ENCODE data around the gene ZGRF1.
A peak's percentile ranks its signal among the peaks of the same experiment; 100 is the strongest.
"Not testable (repeated sequence)": the region's sequence is repeated elsewhere in the genome, so short reads cannot be mapped to it uniquely, and the experiment has no call there.

The ZGRF1 gene

GRCh38 chr4:112637552-112637866 lies 800 bp upstream of the ZGRF1 start:
- DNase-seq (ENCODE audit: low spot score), result no peak

DNA sequence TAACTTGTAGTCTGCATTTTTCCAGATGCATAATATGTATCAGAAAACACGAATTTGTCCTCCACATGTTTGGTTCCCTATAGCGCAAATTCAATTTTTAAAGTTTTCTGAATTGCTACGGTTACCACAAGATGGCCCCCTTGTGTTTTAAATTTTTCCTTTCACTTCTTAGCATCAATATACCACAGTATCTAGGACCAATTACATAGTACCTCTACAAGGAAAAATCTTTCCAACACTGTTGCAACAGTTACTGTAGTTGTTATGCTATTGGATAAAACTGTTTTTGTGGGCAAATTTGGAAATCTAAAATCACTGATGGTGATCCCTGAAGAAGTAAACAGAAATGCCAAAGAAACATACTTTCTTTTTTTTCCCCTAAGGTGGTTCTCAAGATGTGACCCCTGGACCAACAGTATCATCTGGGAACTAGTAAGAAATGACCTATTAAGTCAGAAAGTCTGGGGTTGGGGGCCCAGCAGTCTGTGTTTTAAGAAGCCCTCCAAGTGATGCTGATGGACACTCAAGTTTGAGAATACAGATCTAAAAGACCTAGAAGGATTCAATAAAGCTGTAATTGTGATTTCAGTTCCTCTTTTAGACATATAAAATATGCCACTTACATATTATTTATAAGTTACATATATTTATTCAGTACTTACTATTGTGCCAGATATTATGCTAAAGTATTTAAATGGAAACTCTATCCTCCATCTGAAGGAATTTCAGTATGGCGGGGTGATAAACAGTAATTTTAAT lies 3.1 kb downstream of the ZGRF1 start:
- peak; percentile 59 for DNase-seq (ENCODE audit: low spot score)

- no peak for DNase-seq (ENCODE audit: low spot score)
Observed at GRCh38 chr4:112626228-112626627, 10.5 kb downstream of the ZGRF1 start.

- DNase-seq (ENCODE audit: low spot score), result no peak
Observed at GRCh38 chr4:112616984-112617383, 19.7 kb downstream of the ZGRF1 start.

DNA sequence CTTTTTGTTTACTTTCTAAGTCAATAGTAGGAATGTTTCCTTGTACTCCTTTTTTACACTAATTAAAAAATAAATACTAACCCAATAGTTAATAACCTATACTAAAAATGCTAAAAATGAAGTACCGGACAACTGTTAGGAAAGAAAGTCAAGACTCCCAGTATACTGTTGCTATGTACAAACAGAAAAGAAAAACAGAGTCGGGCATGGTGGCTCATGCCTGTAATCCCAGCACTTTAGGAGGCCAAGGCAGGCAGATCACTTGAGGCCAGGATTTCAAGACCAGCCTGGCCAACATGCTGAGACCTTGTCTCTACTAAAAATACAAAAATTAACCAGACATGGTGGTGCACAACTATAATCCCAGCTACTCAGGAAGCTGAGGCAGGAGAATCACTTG lies 23.9 kb downstream of the ZGRF1 start:
- DNase-seq (ENCODE audit: low spot score), result not testable (repeated sequence)

DNA sequence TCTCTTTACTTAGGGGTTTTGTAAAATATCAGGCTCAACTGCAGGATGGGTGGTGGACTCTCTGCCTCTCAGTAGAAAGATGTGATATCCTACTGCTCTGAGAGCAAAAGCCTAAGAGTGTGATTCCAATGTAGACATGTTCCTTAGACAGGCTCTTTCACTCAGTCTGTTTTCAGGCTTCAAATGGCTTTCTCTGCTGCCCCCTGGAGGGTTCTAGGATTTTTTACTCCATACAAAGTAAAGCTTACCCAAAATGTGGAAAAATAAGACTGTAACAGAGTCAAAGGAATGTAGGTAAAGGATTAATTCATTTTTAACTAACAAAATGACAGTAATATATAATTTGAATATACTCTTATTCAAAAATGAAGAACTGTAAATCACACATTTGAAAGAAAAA lies 32.1 kb downstream of the ZGRF1 start:
- peak; percentile 23 for DNase-seq (ENCODE audit: low spot score)

GRCh38 chr4:112594993-112595392 lies 41.7 kb downstream of the ZGRF1 start:
- DNase-seq (ENCODE audit: low spot score), result no peak

GRCh38 chr4:112593438-112594133 lies 43.1 kb downstream of the ZGRF1 start:
- no peak for DNase-seq (ENCODE audit: low spot score)

- DNase-seq (ENCODE audit: low spot score), result no peak
Observed at GRCh38 chr4:112592717-112593116, 44.0 kb downstream of the ZGRF1 start.

DNA sequence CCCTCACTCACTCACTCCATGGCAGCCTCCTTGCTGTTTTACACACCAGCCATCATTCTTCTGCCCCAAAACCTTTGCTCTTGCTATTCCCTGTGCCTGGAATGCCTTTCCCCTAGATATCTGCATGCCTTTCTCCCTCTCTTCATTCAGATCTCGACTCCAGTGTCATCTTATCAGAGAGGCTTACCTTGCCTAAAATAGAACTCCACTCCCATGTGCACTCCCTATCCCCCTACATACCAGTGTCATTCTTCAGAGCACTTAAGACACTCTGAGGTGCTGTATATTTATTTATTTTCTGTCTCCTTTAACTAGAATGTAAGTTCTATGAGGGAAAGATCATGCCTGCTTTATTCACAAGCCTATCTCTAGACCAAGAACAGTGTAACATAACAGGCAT lies 45.1 kb downstream of the ZGRF1 start:
- DNase-seq (ENCODE audit: low spot score), result no peak

DNA sequence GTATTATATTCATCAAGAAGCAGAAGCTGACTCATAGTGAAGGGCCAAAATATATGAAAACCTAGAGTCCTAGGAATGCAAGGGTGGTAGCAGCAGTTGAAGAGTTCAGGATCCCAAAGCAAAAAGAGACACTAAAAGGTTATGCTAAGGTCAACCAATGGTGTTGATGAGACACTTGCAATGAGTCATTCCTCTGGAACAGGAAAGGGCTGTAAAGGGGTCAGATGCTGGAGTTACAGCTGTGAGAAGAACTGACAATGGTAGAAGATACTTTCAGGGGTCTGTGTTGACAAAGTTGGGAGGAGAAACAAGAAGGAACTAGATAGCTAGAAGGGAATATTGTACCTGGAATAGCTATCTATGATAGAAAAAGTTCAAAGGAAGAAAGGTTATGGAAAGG lies 47.5 kb downstream of the ZGRF1 start:
- DNase-seq (ENCODE audit: low spot score), result no peak

GRCh38 chr4:112585977-112586736 lies 50.6 kb downstream of the ZGRF1 start:
- DNase-seq (ENCODE audit: low spot score), result no peak

DNA sequence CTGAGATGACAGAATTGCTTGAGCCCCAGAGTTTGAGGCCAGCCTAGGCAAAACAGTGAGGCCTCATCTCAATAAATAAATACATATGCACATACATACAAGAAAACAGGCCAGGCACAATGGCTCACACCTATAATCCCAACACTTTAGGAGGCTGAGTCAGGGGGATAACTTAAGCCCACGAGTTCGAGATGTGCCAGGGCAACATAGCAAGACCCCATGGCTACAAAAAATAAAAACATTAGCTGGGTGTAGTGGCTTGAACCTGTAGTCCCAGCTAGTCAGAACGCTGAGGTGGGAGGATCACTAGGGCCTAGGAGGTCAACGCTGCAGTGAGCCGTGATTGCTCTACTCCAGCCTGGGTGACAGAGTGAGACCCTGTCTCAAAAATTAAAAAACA lies 69.2 kb downstream of the ZGRF1 start:
- DNase-seq (ENCODE audit: low spot score), result no peak

DNA sequence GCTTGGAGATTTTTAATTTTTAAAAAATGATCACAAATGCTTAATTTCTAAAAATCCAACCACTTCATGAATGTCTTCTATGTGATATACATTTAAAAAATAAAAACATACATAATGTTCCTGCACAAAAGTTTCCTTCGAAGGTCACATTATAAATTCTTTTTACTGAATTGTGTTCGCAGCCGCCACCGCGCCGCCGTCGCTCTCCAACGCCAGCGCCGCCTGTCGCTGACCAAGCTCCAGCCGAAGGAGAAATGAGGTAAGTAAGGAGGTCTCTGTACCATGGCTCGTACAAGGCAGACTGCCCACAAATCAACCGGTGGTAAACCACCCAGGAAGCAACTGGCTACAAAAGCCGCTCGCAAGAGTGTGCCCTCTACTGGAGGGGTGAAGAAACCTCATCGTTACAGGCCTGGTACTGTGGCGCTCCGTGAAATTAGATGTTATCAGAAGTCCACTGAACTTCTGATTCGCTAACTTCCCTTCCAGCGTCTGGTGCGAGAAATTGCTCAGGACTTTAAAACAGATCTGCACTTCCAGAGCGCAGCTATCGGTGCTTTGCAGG lies 71.9 kb downstream of the ZGRF1 start:
- no peak for DNase-seq (ENCODE audit: low spot score)

- DNase-seq (ENCODE audit: low spot score), result peak; percentile 7
Observed at GRCh38 chr4:112563431-112564200, 73.1 kb downstream of the ZGRF1 start.

- DNase-seq (ENCODE audit: low spot score), result no peak
Observed at GRCh38 chr4:112562254-112562879, 74.3 kb downstream of the ZGRF1 start.

- DNase-seq (ENCODE audit: low spot score), result no peak
Observed at GRCh38 chr4:112560084-112560483, 76.6 kb downstream of the ZGRF1 start.

DNA sequence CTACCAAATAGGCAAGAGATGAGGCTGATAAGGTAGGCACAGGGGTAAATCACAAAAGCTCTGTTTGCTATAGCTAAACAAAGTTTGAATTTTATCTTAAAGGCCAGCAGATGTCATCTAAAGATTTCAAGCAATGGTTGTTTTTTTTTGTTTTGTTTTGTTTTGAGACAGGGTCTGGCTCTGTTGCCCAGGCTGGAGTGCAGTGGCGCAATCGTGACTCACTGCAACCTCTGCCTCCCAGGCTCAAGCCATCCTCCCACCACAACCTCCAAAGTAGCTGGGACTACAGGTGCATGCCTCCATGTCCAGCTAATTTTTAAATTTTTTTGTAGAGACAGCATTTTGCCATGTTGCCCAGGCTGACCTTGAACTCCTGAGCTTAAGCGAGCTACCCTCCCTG lies 77.7 kb downstream of the ZGRF1 start:
- no peak for DNase-seq (ENCODE audit: low spot score)

- DNase-seq (ENCODE audit: low spot score), result no peak
Observed at GRCh38 chr4:112557676-112558411, 78.9 kb downstream of the ZGRF1 start.

DNA sequence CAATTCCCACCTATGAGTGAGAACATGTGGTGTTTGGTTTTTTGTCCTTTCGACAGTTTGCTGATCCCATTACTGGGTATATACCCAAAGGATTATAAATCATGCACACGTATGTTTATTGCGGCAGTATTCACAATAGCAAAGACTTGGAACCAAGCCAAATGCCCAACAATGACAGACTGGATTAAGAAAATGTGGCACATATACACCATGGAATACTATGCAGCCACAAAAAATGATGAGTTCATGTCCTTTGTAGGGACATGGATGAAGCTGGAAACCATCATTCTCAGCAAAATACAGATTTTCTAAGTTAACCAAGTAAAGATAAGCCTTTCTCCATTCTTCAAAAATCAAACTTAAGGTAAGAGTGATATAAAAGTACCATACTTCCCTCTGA lies 82.4 kb downstream of the ZGRF1 start:
- not testable (repeated sequence) for DNase-seq (ENCODE audit: low spot score)

DNA sequence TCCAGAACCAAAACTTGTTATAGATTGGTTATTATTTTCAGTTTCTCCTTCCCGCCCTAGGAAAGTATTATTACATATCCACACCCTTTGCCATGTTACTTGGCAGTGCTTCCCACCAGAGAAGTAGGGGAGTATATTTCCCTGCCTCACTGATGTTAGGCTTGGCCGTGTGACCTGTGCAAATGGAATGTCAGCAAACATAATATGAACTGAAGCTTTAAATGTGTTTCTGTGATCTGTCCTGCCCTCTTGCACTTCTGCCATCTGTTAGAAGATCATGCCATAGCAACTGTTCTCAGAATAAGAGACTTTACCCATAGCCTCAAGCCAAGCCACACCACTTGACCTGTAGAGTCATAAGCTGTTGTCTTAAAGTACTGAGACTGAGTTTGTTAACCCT lies 84.0 kb downstream of the ZGRF1 start:
- no peak for DNase-seq (ENCODE audit: low spot score)

Measured in hematopoietic multipotent progenitor cell treated with erythropoietin and hydrocortisone succinate and interleukin-3 and kit ligand, for 15 days (in vitro differentiated cells).